Calu3 (cell line): ENCODE data around the gene KXD1. TPM values are rescaled to one million over a fixed set of nuclear protein-coding genes. Genes with fewer than 3 reads are reported as not detected.

Experiments
- BruUV-seq: library from RNA; stranded (reverse); fragments of 400-500 nt; replicated peaks from 2 replicates; lab custom pipeline; 2021; lab: Mats Ljungman, UMichigan
- CTCF ChIA-PET: fragments of 300-600 bp; sonication (Branson Sonifier 250); formaldehyde crosslinking; loops from one replicate; lab custom pipeline; 2022; ENCODE audit warnings: antibody characterized with exemption; lab: Charles Lee
- DNase-seq: peaks from one replicate; pipeline ENCODE4 v3.0.0; 2022
- H3K27ac Mint-ChIP-seq: one replicate; pipeline ENCODE4 v1.8.0; 2022; ENCODE audit warnings: mixed read lengths; ENCODE audit not compliant: unreplicated experiment
- H3K27me3 Mint-ChIP-seq: one replicate; pipeline ENCODE4 v1.8.0; 2022; ENCODE audit warnings: mixed read lengths; ENCODE audit not compliant: unreplicated experiment
- H3K36me3 Mint-ChIP-seq: one replicate; pipeline ENCODE4 v1.8.0; 2022; ENCODE audit warnings: mild to moderate bottlenecking, moderate library complexity, mixed read lengths; ENCODE audit not compliant: insufficient read depth, unreplicated experiment
- H3K4me1 Mint-ChIP-seq: one replicate; pipeline ENCODE4 v1.8.0; 2022; ENCODE audit warnings: mild to moderate bottlenecking, low read depth, mixed read lengths; ENCODE audit not compliant: unreplicated experiment
- H3K4me3 Mint-ChIP-seq: one replicate; pipeline ENCODE4 v1.8.0; 2022; ENCODE audit warnings: mild to moderate bottlenecking, low read depth, moderate library complexity, mixed read lengths; ENCODE audit not compliant: unreplicated experiment
- H3K9me3 Mint-ChIP-seq: one replicate; pipeline ENCODE4 v1.8.0; 2022; ENCODE audit warnings: low read depth, mixed read lengths; ENCODE audit not compliant: unreplicated experiment
- intact Hi-C: fragments of 100-400 bp; cut with micrococcal nuclease; formaldehyde crosslinking; loops from one replicate; pipeline ENCODE4 v1.10.0; 2022; ENCODE audit not compliant: unreplicated experiment
- total RNA-seq: library from RNA; stranded (reverse); gene quantifications from 2 replicates; pipeline ENCODE4 v1.2.3, GENCODE V29; 2022
- TF ChIP-seq, protein P1 (sequence below): fragments of 200-600 bp; IDR thresholded peaks from one replicate; pipeline ENCODE4 v1.8.0; 2022; ENCODE audit warnings: antibody characterized with exemption; ENCODE audit not compliant: unreplicated experiment

Gene KXD1
- total RNA-seq, 1 experiment from 2014 or later, result 61.5 TPM

DNA sequence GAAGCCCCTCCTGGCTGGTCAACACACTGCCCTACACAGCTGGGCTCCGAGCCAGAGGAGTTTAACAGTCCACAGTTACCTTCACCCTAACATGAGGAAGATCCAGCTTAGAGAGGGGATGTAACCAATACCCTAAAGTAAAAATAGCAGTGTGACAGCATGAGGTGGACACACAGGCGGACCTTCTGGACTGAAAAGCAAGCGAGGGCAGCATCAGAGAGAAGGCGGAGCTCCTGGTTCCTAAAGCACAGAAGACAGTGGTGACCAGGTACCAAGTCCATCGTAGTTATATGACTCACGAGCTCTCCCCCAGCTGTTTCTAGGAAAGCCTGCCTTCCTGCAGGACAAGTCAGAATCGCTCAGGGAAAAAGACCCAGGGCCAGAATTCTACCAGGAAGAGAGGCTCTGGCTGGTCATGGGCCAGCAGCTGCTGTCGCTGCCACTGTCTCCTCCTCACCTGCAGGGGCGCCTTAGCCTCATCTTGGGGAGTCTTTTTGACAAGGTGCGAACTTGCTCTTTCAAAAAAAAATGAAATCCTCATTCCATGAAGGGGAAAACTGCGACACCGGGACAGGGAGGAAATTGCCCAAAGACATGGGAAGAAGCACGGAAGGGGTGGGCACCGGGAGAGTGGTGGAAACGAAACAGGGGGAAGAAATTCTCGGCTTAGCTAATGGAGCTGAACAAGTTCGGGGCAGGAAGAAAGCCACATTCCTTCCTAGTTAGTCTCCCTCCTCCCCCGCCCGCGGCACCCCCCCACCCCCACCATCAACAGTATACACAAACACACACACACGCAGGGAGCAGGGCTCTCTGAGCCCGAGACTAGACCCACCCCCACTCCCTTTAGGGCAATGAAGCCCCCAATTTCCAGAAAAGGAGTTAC, 37.5 kb upstream of the KXD1 start:
- TSS peak; percentile 39 for BruUV-seq
- intact Hi-C loops, result no loop called here
- DNase-seq, result peak; percentile 71
- H3K4me3 Mint-ChIP-seq, result peak overlapping the region; percentile 84
- H3K9me3 Mint-ChIP-seq, result no peaks in the 10 kb centered on the region
- H3K27me3 Mint-ChIP-seq, result no peaks in the 10 kb centered on the region
- H3K4me1 Mint-ChIP-seq, result peaks cover 20% of the 10 kb centered on the region
- peaks cover 35% of the 10 kb centered on the region for H3K36me3 Mint-ChIP-seq
- peak overlapping the region; percentile 96 for H3K27ac Mint-ChIP-seq
- TF ChIP-seq, protein P1, sequence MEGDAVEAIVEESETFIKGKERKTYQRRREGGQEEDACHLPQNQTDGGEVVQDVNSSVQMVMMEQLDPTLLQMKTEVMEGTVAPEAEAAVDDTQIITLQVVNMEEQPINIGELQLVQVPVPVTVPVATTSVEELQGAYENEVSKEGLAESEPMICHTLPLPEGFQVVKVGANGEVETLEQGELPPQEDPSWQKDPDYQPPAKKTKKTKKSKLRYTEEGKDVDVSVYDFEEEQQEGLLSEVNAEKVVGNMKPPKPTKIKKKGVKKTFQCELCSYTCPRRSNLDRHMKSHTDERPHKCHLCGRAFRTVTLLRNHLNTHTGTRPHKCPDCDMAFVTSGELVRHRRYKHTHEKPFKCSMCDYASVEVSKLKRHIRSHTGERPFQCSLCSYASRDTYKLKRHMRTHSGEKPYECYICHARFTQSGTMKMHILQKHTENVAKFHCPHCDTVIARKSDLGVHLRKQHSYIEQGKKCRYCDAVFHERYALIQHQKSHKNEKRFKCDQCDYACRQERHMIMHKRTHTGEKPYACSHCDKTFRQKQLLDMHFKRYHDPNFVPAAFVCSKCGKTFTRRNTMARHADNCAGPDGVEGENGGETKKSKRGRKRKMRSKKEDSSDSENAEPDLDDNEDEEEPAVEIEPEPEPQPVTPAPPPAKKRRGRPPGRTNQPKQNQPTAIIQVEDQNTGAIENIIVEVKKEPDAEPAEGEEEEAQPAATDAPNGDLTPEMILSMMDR, result peak; percentile 59
- CTCF ChIA-PET, result interaction anchor here (0.5 to 2.1 kb wide), 8 partner anchors 24 to 1856 kb away, joined by 3 to 7 read pairs (median 4); partner anchors contain the start of gene UPF1

DNA sequence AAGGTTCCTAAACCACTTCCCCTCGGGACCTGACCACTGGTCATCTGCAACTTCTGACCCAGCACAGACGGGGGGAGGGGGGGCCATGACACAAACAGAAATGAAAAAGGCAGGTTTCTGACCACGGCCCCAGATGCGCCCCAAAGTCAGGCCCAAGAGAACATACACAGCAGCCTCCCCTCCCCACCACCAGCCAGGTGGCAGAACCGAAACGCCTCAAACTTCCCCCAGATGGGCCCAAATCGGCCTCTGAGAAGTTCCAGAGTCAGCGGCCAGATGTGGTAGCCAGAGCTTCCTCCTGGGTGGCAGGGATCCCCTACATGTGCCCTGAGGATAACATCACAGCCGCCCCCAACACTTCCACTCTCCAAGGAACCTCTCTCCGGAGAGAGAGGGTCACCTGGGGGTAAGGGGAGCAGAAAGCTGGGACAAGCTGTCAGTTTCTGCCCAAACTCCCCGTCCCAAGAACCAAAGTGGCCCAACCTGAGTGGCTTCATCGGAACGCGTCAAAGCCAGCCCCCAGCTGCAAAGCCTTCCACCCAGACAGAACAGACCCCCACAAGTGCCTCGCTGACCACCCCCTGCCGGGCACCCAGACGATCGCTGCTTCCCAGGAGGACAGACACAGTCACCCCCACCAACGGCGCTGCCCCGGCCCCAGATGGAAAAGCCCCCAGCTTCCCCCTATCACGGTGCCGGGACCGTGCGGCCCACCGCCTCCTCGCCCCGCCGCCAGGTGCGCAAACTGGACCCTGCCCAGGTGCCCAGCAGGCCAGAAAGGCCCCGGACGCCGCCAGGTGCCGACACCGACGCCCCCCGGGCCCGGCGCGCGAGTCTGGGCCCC, 36.6 kb upstream of the KXD1 start:
- no peak for DNase-seq
- Mint-ChIP-seq H3K36me3 (peaks cover 35% of the 10 kb centered on the region), H3K27ac (peak overlapping the region; percentile 96), H3K27me3 (no peaks in the 10 kb centered on the region), H3K4me3 (peak overlapping the region; percentile 84), H3K9me3 (no peaks in the 10 kb centered on the region), H3K4me1 (peaks cover 12% of the 10 kb centered on the region)
- CTCF ChIA-PET, result interaction anchor here (1.1 to 2.1 kb wide), 6 partner anchors 25 to 311 kb away, joined by 3 to 6 read pairs (median 4); partner anchors contain the start of gene UPF1
- no TSS peak for BruUV-seq
- intact Hi-C loops, result no loop called here
- TF ChIP-seq, protein P1, result peak; percentile 7

DNA sequence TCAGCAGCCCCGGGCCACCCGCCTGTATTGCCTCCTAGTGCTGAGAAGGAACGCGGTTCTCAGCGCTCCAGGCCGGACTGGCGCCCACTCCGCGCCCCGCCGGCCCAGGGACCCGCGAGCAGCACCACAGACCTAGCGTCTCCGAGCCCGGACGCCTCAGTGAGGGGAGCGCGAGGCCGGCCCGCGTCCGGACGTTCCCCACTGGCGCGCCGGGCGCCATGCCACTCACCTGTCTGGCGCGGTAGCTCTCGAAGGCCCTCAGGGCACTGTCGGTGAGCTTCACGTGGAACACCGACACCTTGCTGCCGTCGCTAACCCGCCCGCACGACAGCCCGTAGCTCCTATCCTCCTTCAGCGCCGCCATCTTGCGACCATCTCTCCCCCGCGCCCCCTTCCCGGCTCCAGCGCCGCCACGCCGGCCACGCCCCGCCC, 36.0 kb upstream of the KXD1 start, which contains the start of gene ELL:
Gene ELL (minus strand): TSS at position 379 of the 432 bp plus-strand sequence. CDS start 15 bp downstream, at position 364.
- CTCF ChIA-PET, result interaction anchor here (1.7 kb wide), 1 partner anchor 25 kb away, joined by 5 read pairs; no protein-coding TSS in a partner anchor
- Mint-ChIP-seq H3K36me3 (peaks cover 35% of the 10 kb centered on the region), H3K9me3 (no peaks in the 10 kb centered on the region), H3K4me3 (peak within 1 kb of the TSS; percentile 84), H3K27me3 (no peaks in the 10 kb centered on the region), H3K27ac (peak within 1 kb of the TSS; percentile 96), H3K4me1 (peaks cover 8% of the 10 kb centered on the region)
- TF ChIP-seq, protein P1, result no peak
- intact Hi-C loops, result no loop called here
- no peak for DNase-seq
- BruUV-seq, result no TSS peak
